ENCODE data around the gene LRWD1. TPM values are rescaled to one million over a fixed set of nuclear protein-coding genes. Genes with fewer than 3 reads are reported as not detected.

LRWD1 gene
- total RNA-seq, 1 experiment from 2014 or later, result 39.6 TPM

GRCh38 chr7:102434039-102434486 is 30.7 kb upstream of the LRWD1 start (continued):
- no peak for TF ChIP-seq ESRRA (CRISPR knock-in tag; IDR thresholded peaks at IDR 0.05; ENCODE audit: borderline replicate concordance)
- TF ChIP-seq ETV6 (CRISPR knock-in tag; IDR thresholded peaks at IDR 0.05), result no peak
- TF ChIP-seq CBFB (CRISPR knock-in tag; IDR thresholded peaks at IDR 0.05; ENCODE audit: low read depth), result no peak

- TF ChIP-seq TEAD1 (CRISPR knock-in tag; IDR thresholded peaks at IDR 0.05), result no peak
- Mint-ChIP-seq H3K9me3 (no peaks in the 10 kb centered on the region), H3K4me1 (peaks cover 22% of the 10 kb centered on the region), H3K27me3 (ENCODE audit: low read depth) (no peaks in the 10 kb centered on the region), H3K4me3 (no peak overlapping the region), H3K36me3 (peaks cover 2% of the 10 kb centered on the region; the same call in 1 of the 2 replicates), H3K27ac (no peak overlapping the region)
- ChIA-PET POLR2A (no interaction called here), CTCF (interaction anchor here (1.3 to 5.3 kb wide), 3 partner anchors 13 to 156 kb away, joined by 3 to 21 read pairs (median 3); no protein-coding TSS in a partner anchor)
- DNase-seq (ENCODE audit: low spot score) (no peak), ATAC-seq (no peak)
These were observed 28.7 kb upstream of the LRWD1 start for GRCh38 chr7:102436118-102436517.

- peak overlapping the region; percentile 60; the same call in 1 of the 2 replicates for H3K27ac Mint-ChIP-seq
These were observed 24.6 kb upstream of the LRWD1 start for GRCh38 chr7:102439963-102440795.

DNA sequence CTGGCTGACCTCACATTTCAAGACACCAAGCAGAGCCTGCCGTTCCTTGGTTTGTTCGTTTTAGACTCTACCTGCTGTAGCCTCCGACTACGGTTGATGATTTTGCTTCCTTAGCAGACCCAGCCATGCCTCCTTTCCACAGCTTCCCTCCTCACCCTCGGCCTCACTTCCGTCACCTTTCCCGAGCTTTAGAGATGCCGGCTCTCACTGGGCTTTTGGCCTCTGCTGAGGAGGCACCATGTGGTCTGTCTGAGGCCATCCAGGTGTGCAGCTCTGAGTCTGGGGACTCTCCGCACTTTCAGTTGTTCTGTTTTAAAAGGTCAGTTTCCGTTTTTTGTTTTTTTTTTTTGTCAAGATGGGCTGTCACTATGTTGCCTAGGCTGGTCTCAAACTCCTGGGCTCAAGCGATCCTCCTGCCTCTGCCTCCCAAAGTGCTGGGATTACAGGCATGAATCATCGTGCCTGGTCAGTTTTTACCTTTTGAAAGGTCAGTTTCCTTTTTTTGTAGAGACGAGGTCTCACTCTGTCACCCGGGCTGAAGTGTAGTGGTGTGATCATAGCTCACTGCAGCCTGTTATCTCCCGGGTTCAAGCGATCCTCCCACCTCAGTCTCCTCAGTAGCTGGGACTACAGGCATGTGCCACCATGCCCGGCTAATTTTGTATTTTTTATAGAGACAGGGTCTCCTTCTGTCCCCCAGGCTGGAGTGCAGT is 19.7 kb upstream of the LRWD1 start:
- peak overlapping the region; percentile 76 for H3K27ac Mint-ChIP-seq
- POLR2A ChIA-PET, result no interaction called here
- no peak for DNase-seq (ENCODE audit: low spot score)
- TF ChIP-seq ATF1 (CRISPR knock-in tag; IDR thresholded peaks at IDR 0.05) (no peak), ZNF263 (CRISPR knock-in tag; IDR thresholded peaks at IDR 0.05; ENCODE audit: low read depth) (no peak), ZNF317 (CRISPR knock-in tag; IDR thresholded peaks at IDR 0.05; ENCODE audit: borderline replicate concordance, low read depth) (no peak), MXD4 (CRISPR knock-in tag; IDR thresholded peaks at IDR 0.05; ENCODE audit: borderline replicate concordance) (no peak), ZBTB43 (CRISPR knock-in tag; IDR thresholded peaks at IDR 0.05) (no peak), TCF7 (CRISPR knock-in tag; IDR thresholded peaks at IDR 0.05; ENCODE audit: low read depth) (no peak), ZNF138 (CRISPR knock-in tag; conservative IDR thresholded peaks at IDR 0.05) (no peak), MYBL2 (CRISPR knock-in tag; IDR thresholded peaks at IDR 0.05) (no peak), CREB1 (CRISPR knock-in tag; IDR thresholded peaks at IDR 0.05) (no peak), ZSCAN18 (CRISPR knock-in tag; IDR thresholded peaks at IDR 0.05) (no peak), ZNF396 (CRISPR knock-in tag; IDR thresholded peaks at IDR 0.05; ENCODE audit: borderline replicate concordance) (no peak), E2F5 (CRISPR knock-in tag; IDR thresholded peaks at IDR 0.05) (no peak), KAT7 (CRISPR knock-in tag; IDR thresholded peaks at IDR 0.05; ENCODE audit: borderline replicate concordance) (no peak), GABPB1 (CRISPR knock-in tag; IDR thresholded peaks at IDR 0.05) (no peak), CTCF (IDR thresholded peaks at IDR 0.05) (no peak), ZNF416 (CRISPR knock-in tag; IDR thresholded peaks at IDR 0.05) (no peak)
- TF ChIP-seq, protein P1, sequence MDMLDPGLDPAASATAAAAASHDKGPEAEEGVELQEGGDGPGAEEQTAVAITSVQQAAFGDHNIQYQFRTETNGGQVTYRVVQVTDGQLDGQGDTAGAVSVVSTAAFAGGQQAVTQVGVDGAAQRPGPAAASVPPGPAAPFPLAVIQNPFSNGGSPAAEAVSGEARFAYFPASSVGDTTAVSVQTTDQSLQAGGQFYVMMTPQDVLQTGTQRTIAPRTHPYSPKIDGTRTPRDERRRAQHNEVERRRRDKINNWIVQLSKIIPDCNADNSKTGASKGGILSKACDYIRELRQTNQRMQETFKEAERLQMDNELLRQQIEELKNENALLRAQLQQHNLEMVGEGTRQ (CRISPR knock-in tag; IDR thresholded peaks at IDR 0.05), result no peak
- TF ChIP-seq, protein P2, sequence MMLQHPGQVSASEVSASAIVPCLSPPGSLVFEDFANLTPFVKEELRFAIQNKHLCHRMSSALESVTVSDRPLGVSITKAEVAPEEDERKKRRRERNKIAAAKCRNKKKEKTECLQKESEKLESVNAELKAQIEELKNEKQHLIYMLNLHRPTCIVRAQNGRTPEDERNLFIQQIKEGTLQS (CRISPR knock-in tag; conservative IDR thresholded peaks at IDR 0.05), result no peak

More at GRCh38 chr7:102439963-102440795, 24.6 kb upstream of the LRWD1 start:
- peak; percentile 51 for ATAC-seq
- DNase-seq (ENCODE audit: low spot score), result peak; percentile 38
- Mint-ChIP-seq H3K36me3 (peaks cover 11% of the 10 kb centered on the region), H3K4me1 (peaks cover 14% of the 10 kb centered on the region), H3K27me3 (ENCODE audit: low read depth) (no peaks in the 10 kb centered on the region), H3K9me3 (no peaks in the 10 kb centered on the region), H3K4me3 (no peak overlapping the region)
- ChIA-PET POLR2A (no interaction called here), CTCF (interaction anchor here (1.0 to 1.8 kb wide), 3 partner anchors 24 to 36 kb away, joined by 3 to 8 read pairs (median 4); partner anchors contain the start of genes ALKBH4 and LRWD1)
- TF ChIP-seq ZNF121 (CRISPR knock-in tag; IDR thresholded peaks at IDR 0.05) (peak; percentile 82), ELF4 (CRISPR knock-in tag; IDR thresholded peaks at IDR 0.05; ENCODE audit: low read depth) (no peak)

More for the DNA sequence above, 19.7 kb upstream of the LRWD1 start:
- Mint-ChIP-seq H3K4me1 (peaks cover 10% of the 10 kb centered on the region), H3K9me3 (no peaks in the 10 kb centered on the region), H3K27me3 (ENCODE audit: low read depth) (no peaks in the 10 kb centered on the region), H3K4me3 (no peak overlapping the region), H3K36me3 (peaks cover 9% of the 10 kb centered on the region)
- CTCF ChIA-PET, result no interaction called here
- ATAC-seq, result no peak

All from WTC11 (cell line).